Coronary artery (tissue), 2 donors: ENCODE measurements around the gene C2orf80.

Source experiments
- DNase-seq: peaks from one replicate; pipeline ENCODE4 v3.0.0-alpha.2; 2017; ENCODE audit warnings: low spot score
- H3K27ac ChIP-seq, 2 donors: fragments of 200-600 bp; sonication (generic); one replicate each; pipeline ENCODE4 v1.5.1; 2016 to 2019
- H3K4me3 ChIP-seq: fragments of 200-600 bp; sonication (generic); 2 replicates; pipeline ENCODE4 v1.5.1; 2016; ENCODE audit warnings: mild to moderate bottlenecking, moderate library complexity
- TF ChIP-seq, protein P1 (sequence below): fragments of 200-600 bp; sonication (generic); IDR thresholded peaks from one replicate; pipeline ENCODE4 v1.5.1; 2019; ENCODE audit warnings: antibody characterized with exemption

C2orf80 gene

DNA sequence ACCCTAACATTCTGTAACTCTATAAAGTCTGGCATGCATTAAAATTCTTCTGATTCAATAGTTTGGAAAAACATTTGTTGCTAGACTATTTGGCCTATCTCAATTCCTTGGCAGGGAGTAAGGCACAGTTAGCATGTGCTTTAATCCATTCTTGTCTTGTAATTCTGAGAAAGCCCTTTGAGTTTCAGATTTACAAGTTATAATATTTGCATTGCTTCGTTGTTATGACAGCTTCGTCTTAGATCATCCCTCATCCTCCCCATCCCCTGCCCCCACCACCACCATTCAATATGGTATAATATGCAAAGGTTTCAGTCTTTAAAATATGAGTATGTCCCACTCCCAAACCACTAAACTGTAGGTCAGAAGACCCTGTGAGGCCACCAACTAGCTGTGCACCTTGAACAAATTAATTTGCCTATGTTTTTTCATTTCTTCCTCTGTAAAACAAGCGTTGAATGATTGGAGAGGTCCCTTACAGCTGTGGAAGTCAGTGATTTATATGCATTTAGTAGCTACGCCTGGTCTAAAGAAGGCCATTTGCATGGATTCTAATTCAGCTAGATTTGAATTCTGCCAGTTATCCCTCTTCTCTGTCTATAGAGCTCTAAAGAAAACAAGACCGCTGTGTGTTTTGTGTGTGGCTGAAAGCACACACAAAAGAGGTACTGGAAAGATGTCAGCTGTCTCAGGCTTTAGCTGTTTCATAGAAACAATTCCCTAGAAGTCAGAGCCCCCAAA, 591 bp downstream of the C2orf80 start:
- H3K4me3 ChIP-seq = no peak overlapping the region
- H3K27ac ChIP-seq = no peak overlapping the region
- DNase-seq = no peak
- TF ChIP-seq, protein P1, sequence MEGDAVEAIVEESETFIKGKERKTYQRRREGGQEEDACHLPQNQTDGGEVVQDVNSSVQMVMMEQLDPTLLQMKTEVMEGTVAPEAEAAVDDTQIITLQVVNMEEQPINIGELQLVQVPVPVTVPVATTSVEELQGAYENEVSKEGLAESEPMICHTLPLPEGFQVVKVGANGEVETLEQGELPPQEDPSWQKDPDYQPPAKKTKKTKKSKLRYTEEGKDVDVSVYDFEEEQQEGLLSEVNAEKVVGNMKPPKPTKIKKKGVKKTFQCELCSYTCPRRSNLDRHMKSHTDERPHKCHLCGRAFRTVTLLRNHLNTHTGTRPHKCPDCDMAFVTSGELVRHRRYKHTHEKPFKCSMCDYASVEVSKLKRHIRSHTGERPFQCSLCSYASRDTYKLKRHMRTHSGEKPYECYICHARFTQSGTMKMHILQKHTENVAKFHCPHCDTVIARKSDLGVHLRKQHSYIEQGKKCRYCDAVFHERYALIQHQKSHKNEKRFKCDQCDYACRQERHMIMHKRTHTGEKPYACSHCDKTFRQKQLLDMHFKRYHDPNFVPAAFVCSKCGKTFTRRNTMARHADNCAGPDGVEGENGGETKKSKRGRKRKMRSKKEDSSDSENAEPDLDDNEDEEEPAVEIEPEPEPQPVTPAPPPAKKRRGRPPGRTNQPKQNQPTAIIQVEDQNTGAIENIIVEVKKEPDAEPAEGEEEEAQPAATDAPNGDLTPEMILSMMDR = no peak

DNA sequence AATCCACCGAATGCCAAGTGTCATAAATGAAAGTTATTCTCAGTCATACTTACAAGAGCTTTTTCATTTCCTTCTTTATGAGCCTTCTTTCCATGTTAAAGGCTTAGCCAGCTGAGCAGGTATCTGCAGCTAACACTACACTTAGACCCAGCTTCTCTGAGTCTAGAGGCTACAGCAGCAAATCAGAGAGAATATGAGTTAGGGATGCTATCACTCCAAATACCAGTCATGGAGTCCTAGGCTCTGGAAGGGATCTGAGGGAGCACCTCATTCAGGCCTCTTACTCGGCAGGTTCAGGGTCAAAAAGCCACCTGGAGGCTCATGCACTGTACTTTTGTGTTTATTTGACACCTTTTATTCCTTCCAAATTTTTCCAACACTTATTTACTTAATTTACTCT, 2.9 kb downstream of the C2orf80 start:
- TF ChIP-seq, protein P1 = no peak
- H3K4me3 ChIP-seq = no peak overlapping the region
- DNase-seq = no peak

DNA sequence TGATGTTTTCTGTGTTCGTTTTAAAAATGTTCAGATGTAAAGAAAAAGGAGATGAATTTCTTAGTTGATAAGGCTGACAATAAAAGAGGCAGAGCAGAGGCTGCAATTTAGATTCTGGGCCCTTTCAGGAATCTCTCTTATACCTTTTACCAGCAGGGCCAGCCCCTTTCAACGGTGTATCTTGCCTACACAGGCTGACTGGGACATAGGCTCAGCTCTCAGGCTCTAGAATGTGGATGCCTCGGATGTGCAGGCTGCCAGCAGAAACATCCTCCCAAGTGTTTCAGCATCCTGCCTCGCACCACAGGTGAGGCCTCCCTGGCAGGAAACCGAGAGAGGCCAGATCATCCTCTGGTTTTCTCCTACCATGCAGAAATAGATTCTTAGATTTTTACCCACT, 3.4 kb downstream of the C2orf80 start:
- H3K27ac ChIP-seq = no peak overlapping the region
- TF ChIP-seq, protein P1 = no peak
- no peak overlapping the region for H3K4me3 ChIP-seq
- DNase-seq = no peak

More for the DNA sequence above, 2.9 kb downstream of the C2orf80 start:
- no peak overlapping the region for H3K27ac ChIP-seq

DNA sequence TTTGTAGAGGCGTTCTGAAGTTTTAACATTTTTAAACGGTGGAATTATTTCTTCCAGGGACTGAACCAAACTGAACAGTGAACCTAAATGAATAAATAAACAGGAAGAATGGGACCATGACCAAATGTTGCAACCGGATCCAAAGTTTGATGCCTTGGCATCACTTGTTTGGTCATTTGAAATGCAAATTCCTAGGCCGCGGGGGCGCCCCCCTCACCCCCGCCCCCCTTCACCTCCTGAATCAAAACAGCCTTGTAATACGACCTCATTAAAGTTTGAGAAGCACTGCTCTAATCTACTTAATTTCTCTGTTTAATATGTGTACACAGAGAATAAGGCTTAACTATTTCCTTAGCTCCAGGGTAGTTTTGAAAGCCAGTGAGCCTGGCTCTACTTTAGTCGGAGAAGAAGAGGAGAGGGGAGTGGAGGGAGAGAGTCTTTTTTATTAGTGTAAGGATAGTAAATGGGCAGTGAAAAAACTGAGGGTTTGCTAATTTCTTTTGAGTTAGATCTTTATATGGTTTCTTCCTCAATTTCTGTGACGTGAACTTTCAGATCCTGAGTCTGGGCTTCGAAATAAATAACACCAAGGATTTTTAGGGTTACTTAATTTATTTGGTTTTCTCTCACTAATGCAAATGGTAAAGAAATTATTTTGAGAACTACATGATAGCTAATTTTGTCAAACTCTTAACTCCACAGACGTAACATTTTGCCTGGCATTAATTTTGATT, 5.7 kb downstream of the C2orf80 start:
- Histone ChIP-seq H3K27ac (no peak overlapping the region), H3K4me3 (peak overlapping the region; percentile 44)
- DNase-seq = no peak
- TF ChIP-seq, protein P1 = no peak

DNA sequence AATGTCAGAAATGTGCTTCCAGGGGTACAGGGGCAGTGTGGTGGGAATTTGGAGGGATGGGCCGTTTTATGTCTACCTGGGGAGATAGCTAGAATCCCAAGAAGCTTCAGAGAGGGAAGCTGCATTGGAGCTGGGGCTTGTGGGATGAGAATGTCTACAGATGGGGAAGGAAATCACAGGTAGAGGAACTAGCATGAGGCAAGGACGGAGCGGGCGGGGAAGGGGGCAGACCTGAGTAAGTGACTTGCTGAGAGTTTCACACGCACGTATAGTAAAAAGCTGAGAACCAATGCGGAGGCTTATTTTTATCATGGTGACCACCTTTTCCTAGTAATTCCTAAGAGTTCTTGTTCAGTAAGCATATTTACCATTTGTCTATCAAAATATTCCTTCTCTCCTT, 6.3 kb downstream of the C2orf80 start:
- no peak overlapping the region for H3K27ac ChIP-seq
- peak overlapping the region; percentile 44 for H3K4me3 ChIP-seq
- DNase-seq = no peak
- TF ChIP-seq, protein P1 = no peak

DNA sequence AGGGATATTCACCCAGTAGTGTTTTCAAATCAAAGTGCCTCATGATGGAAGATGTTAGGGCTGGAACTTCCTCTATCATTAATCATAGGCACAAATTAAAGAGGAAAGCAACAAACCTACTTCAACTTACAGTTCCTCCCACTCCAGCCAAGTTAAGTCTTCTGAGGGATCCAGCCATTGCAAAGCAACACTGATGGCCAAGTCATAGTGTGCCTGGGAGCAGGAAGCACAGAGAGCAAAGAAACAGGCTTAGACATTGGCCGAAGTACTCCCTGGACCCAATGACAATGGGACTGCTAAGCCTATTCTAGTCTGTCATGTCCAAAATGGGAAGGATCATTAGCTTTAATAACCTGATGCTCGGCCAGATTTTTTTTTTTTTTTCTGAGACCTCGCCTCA, 7.0 kb downstream of the C2orf80 start:
- TF ChIP-seq, protein P1 = no peak
- no peak overlapping the region for H3K27ac ChIP-seq
- no peak for DNase-seq
- no peak overlapping the region for H3K4me3 ChIP-seq
